ENCODE data around the gene ELANE.
"Not testable (repeated sequence)": the region's sequence is repeated elsewhere in the genome, so short reads cannot be mapped to it uniquely, and the experiment has no call there.

Gene ELANE

GRCh38 chr19:814152-815078 is 37.7 kb upstream of the ELANE start:
- no peak for DNase-seq

DNA sequence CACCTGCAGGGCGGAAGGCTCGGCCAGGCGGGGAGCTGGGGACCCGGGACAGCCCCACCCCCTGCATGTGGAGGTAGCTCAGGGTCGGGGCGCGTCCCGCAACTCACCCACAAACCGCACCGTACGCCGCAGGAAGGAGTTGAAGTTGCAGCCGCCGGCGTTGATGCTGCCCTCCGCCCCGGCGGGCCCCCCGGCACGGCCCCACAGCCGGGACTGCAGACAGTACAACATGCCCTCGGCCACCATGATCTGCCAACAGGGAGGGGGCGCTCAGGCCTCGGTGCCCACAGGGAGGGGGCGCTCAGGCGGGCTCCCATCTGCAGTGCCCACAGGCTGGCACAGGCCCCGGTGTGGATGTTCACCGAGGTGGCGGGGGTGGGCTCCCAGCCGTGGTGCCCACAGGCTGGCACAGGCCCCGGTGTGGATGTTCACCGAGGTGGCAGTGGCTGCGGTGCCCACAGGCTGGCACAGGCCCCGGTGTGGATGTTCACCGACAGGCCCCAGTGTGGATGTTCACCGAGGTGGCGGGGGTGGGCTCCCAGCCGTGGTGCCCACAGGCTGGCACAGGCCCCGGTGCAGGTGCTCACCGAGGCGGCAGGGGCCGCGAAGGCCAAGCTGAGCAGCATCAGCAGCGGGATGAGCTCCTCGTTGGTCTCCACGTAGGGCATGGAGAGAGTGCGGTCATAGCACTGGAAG is 36.9 kb upstream of the ELANE start:
- DNase-seq, result no peak

DNA sequence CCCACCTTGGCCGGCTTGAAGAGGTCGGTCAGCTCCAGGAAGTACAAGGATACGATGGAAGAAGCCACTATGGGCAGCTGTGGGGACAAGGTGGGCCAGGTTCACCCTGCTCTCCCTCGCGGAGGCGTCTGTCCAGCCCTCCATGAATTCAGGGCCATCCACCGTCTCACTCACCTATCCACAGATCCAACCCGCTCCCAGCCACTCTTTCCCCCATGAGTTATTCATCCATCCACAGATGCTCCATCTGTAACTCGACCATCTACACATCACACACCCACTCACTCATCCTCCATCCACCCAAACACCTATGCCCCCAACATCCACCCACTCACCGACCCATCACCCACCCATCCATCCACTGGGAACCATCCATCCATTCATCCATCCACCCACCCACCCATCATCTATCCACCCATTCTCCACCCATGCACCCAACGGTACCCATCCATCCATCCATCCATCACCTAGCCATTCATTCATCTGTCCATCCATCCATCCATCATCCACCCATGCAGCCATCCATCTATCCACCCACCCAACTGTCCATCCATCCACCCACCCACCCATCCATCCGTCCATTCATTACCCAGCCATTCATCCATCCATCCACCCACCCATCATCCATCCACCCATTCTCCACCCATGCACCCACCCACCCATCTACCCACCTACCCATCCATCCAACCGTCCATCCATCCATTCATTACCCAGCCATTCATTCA is 36.2 kb upstream of the ELANE start:
- DNase-seq, result no peak

DNA sequence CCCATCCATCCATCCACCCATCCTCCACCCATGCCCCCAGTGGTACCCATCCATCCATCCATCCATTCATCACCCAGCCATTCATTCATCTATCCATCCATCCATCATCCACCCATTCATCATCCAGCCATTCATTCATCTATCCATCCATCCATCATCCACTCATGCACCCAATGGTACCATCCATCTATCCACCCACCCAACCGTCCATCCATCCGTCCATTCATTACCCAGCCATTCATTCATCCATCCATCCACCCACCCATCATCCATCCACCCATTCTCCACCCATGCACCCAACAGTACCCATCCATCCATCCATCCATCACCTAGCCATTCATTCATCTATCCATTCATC is 35.6 kb upstream of the ELANE start:
- DNase-seq, result no peak

DNA sequence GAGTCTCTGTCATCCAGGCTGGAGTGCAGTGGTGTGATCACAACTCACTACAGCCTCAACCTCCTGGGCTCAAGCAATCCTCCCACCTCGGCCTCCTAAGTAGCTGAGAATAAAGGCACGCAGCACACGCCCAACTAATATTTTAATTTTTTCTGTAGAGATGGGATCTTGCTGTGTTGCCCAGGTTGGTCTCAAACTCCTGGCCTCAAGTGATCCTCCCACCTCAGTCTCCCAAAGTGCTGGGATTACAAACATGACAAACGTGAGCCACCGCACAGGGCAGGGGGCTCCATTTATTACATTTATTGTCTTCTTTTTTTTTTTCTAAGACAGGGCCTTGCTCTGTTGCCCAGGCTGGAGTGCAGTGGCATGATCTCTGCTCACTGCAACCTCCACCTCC is 31.9 kb upstream of the ELANE start:
- DNase-seq, result not testable (repeated sequence)

DNA sequence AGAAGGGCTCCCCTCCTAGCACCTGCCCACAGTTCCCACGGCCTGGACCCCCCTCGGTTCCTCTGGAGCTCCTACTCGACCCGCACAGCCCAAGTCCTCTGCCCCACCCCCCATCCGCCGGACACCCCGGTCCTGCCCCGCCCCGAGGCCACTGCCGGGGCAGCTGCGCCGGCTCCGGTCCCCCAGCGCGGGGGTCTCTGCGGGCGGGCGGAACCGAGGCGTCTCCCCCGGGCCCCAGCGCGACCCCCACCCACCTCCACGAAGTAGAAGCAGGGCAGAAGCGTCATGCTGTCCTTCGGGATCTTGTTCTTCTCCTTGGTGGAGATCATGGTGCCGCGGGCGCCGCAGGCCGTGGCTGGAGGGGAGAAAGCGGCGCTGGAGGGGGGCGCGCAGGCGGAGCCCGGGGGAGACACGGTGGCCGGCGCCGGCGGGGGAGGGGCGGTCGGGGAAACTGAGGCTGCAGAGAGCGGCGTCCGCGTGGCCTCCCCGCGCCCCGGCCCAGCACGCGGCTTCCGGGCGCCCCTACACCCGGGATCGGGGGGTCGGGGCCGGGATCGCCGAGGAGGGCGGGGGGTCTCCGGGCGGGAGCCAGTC is 30.8 kb upstream of the ELANE start:
- no peak for DNase-seq

GRCh38 chr19:821825-822503 is 30.1 kb upstream of the ELANE start, which contains the start of gene PLPPR3:
PLPPR3 (minus strand) TSS chr19:821955; CDS start chr19:821559, 396 bp downstream.
- DNase-seq, result no peak

DNA sequence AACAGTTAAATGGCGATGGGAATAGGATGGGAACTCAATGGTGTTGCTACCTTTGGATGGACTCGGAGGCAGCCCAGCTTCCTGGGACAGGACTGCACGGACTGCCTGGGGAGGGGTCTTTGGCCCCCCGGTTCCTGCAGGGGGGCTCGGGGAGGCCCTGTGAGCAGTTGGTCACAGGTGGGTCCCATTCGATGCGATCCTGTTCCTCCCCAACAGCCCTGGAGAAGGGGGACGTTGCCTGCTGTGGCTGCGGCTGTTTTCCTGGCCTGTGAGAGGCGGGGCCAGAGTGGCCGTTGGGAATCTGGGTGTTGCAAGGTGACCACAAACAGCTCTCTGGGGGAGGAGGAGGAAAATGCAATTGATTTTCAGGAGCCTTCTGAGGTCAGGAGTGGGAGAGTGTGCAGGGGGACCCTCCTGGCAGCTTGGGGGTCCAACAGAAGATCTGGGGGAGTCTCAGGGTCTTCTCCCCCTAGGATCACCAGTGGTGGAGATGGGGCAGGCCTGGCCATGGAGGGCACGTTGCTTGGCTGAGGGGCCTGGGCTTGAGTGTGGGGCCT is 28.5 kb upstream of the ELANE start:
- no peak for DNase-seq

DNA sequence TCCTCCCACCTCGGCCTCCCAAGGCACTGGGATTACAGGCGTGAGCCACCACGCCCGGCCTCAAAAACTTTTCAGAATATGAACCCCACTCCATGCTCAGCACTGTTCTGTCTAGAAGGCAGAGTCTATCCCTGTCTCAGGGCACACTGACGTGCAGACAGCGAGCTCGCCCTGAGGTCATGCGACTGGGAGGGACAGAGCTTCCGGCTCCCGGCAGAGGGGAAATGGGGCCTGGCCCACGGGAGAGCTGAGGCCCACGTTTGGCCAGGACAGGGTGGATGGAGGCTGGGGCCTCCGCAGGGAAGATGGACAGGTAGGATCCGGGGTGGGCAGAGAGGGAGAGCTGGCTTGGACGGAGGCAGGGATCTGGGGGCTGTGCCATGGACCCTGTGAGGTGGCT is 27.2 kb upstream of the ELANE start:
- DNase-seq, result no peak

DNA sequence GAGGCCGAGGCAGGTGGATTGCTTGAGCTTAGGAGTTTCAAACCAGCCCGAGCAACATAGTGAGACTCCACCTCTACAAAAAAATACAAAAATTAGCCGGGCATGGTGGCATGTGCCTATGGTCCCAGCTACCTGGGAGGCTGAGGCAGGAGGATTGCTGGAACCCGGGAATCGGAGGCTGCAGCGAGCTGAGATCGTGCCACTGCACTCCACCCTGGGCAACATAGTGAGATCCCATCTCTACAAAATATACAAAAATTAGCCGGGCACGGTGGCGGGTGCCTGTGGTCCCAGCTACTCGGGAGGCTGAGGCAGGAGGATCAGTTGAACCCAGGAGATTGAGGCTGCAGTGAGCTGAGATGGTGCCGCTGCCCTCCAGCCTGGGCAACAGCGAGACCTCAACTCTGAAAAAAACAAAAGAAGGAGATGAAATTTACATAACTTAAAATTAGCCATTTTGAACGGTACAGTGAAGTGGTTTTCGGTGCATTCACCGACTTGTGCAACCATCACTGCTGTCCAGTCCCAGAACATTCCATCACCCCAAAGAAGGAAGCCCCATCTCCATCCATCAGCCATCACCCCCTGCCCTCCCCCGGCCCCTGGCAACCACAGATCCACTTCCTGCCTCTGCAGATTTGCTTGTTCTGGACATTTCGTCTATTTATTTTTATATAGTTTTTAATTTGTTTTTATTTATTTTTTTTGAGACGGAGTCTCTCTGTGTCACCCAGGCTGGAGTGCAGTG is 26.0 kb upstream of the ELANE start:
- DNase-seq, result no peak

DNA sequence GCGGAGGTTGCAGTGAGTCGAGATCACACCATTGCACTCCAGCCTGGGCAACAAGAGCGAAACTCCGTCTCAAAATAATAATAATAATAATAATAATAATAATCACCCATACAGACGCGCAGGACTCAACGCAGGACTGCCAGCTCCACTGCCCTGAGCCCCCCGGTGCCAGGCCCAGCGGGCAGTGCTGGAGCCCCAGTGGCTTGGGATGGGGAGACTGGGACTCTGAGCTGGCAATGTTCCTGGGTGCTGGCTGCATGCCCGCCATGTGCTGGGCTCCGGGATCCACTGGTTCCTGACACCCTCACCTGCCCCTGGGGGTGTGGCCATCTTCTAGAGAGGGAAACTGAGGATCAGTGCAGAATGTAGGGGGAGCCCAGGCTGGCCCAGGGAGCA is 24.8 kb upstream of the ELANE start:
- no peak for DNase-seq

DNA sequence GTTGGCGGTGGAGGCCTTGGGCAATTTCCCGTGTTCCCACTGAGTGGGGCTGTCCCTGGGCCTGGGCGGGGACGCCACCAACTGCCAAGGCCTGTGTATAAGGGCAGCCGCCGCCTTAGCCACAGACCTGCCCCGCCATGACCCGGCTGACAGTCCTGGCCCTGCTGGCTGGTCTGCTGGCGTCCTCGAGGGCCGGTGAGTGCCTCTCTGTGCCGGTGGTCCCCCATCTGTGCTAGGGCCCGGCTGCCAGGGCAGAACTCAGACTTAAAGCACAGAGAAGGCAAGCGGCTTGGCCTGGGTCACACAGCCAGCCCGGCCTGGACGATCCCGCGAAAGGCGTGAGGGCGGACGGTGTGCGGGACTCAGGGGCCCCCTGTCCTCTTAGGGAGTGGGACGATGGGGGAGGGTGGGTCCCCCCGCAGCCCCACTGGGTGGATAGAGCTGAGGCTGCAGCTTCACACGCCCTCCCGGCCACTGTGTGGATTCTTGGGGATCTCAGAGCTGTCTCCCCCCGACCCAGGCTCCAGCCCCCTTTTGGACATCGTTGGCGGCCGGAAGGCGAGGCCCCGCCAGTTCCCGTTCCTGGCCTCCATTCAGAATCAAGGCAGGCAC is 24.3 kb upstream of the ELANE start, which contains the start of gene AZU1:
Gene AZU1, plus strand, starts transcription at position 128 of the 612 bp plus-strand sequence. Its CDS starts 10 bp downstream, at position 138.
- peak; percentile 70 for DNase-seq

DNA sequence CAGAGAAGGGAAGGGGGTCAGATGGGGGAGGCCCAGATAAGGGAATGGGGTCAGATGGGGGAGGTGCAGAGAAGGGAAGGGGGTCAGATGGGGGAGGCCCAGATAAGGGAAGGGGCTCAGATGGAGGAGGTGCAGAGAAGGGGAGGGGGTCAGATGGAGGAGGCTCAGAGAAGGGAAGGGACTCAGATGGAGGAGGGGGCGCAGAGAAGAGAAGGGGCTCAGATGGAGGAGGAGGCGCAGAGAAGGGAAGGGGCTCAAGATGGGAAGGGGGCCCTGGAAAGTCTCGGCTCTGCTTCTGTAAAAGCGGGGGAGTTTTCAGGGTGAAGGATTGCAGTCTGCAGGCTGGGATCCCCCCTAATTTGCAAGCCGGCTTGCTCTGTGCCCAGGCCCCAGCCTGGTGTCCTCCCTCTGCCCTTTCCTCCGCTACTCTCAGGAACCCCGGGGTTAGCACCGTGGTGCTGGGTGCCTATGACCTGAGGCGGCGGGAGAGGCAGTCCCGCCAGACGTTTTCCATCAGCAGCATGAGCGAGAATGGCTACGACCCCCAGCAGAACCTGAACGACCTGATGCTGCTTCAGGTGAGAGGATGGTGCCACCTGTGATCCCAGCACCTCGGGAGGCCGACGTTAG is 22.9 kb upstream of the ELANE start:
- no peak for DNase-seq

- DNase-seq, result no peak
These were observed 20.4 kb upstream of the ELANE start for GRCh38 chr19:831407-832369.

GRCh38 chr19:834216-834615 is 17.9 kb upstream of the ELANE start:
- DNase-seq, result no peak

GRCh38 chr19:835210-835810 is 16.8 kb upstream of the ELANE start:
- DNase-seq, result no peak

GRCh38 chr19:840519-841206 is 11.4 kb upstream of the ELANE start, which contains the start of gene PRTN3:
PRTN3 (plus strand) TSS chr19:840999; CDS start chr19:841009, 10 bp downstream.
- DNase-seq, result no peak

DNA sequence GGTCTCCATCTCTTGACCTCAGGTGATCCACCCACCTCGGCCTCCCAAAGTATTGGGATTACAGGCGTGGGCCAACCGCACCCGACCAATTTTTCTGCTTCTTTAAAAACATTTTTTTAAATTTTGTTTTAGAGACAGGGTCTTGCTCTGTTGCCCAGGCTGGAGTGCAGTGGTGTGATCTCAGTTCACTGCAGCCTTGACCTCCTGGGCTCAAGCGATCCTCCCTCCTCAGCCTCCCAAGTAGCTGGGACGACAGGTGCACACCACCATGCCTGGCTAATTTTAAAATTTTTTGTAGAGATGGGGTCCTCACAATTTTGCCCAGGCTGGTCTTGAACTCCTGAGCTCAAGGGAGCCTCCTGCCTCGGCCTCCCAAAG is 9.3 kb upstream of the ELANE start:
- not testable (repeated sequence) for DNase-seq
